A673 (cell line): ENCODE results near the gene VAV3. TPM values are rescaled to one million over a fixed set of nuclear protein-coding genes. Genes with fewer than 3 reads are reported as not detected.

Source experiments
- BruUV-seq: library from RNA; stranded (reverse); fragments of 400-500 nt; replicated peaks from 2 replicates; lab custom pipeline; 2021; lab: Mats Ljungman, UMichigan
- CTCF ChIA-PET: fragments of 300-600 bp; sonication (Branson Sonifier 250); formaldehyde crosslinking; loops from one replicate; lab custom pipeline; 2022; ENCODE audit warnings: antibody characterized with exemption; lab: Charles Lee
- POLR2A ChIA-PET: fragments of 300-600 bp; sonication (Branson Sonifier 250); formaldehyde crosslinking; loops from one replicate; lab custom pipeline; 2022; ENCODE audit warnings: antibody characterized with exemption; ENCODE audit not compliant: low non-redundant PET; lab: Charles Lee
- DNase-seq: peaks from one replicate; pipeline ENCODE4 v3.0.0-alpha.2; 2015; ENCODE audit warnings: low spot score
- H3K27ac ChIP-seq: fragments of 200-600 bp; sonication (generic); 2 replicates; pipeline ENCODE4 v1.5.1; 2016; ENCODE audit warnings: mixed run types, low read depth, mild to moderate bottlenecking, mixed read lengths, antibody characterized with exemption, low read length; ENCODE audit not compliant: poor library complexity, severe bottlenecking
- H3K27me3 ChIP-seq: fragments of 200-600 bp; sonication (generic); replicated peaks from 2 replicates; pipeline ENCODE4 v1.6.1; 2017; ENCODE audit warnings: mixed run types, low read depth, mild to moderate bottlenecking, mixed read lengths, antibody characterized with exemption, low read length; ENCODE audit not compliant: insufficient read depth, poor library complexity
- H3K36me3 ChIP-seq: fragments of 200-600 bp; sonication (generic); 2 replicates; pipeline ENCODE4 v1.6.1; 2016; ENCODE audit warnings: mixed run types, mild to moderate bottlenecking, mixed read lengths, antibody characterized with exemption, low read length; ENCODE audit not compliant: insufficient read depth, poor library complexity, severe bottlenecking
- H3K4me1 ChIP-seq: fragments of 200-600 bp; sonication (generic); 2 replicates; pipeline ENCODE4 v1.6.1; 2017; ENCODE audit warnings: mixed run types, mild to moderate bottlenecking, mixed read lengths, antibody characterized with exemption, low read length; ENCODE audit not compliant: insufficient read depth, poor library complexity, severe bottlenecking
- H3K4me3 ChIP-seq: fragments of 200-600 bp; sonication (generic); 2 replicates; pipeline ENCODE4 v1.5.1; 2016; ENCODE audit warnings: low read depth, mixed run types, mild to moderate bottlenecking, mixed read lengths, low read length; ENCODE audit not compliant: poor library complexity, severe bottlenecking
- H3K9me3 ChIP-seq: fragments of 200-600 bp; sonication (generic); 2 replicates; pipeline ENCODE4 v1.6.1; 2016; ENCODE audit warnings: mixed run types, low read depth, mild to moderate bottlenecking, mixed read lengths, antibody characterized with exemption, low read length; ENCODE audit not compliant: poor library complexity, severe bottlenecking
- EZH2 ChIP-seq: fragments of 200-600 bp; sonication (generic); IDR thresholded peaks from 2 replicates; pipeline ENCODE4 v1.6.1; 2017; ENCODE audit warnings: borderline replicate concordance, low read depth, mild to moderate bottlenecking, mixed read lengths, antibody characterized with exemption, low read length; ENCODE audit not compliant: poor library complexity, severe bottlenecking
- intact Hi-C: fragments of 100-400 bp; cut with micrococcal nuclease; formaldehyde crosslinking; loops from one replicate; pipeline ENCODE4 v1.10.0; 2022; ENCODE audit not compliant: unreplicated experiment
- total RNA-seq: library from RNA; stranded (reverse); gene quantifications from 2 replicates; pipeline ENCODE4 v1.2.3, GENCODE V29; 2021
- TF ChIP-seq, protein P1 (sequence below): fragments of 300-800, 200-600 bp; sonication (generic); conservative IDR thresholded peaks from 2 replicates; pipeline ENCODE4 v1.5.1; 2017; ENCODE audit warnings: low read depth, mild to moderate bottlenecking, antibody characterized with exemption, low read length, moderate library complexity, mixed read lengths

Gene VAV3
- total RNA-seq, 1 experiment from 2014 or later, result 0.30 TPM

DNA sequence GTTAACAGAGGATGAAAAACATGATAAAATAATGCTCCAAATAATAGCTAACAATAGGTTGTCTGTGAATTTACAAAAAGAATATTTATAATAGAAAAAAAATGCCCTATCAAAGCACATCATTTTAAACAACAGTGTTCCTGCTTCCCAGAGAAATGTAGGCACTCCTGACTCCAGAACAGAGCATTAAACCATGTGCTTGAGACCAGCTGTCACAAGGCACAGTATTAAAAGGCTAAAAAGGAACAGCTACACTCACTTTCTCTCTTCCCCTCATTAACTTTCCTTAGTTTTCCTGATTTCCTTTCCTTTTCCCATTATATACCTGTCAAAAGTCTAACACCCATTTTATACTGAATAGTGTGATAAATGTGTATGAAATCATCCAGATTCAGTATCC, 10.9 kb downstream of the VAV3 start:
- TF ChIP-seq, protein P1, sequence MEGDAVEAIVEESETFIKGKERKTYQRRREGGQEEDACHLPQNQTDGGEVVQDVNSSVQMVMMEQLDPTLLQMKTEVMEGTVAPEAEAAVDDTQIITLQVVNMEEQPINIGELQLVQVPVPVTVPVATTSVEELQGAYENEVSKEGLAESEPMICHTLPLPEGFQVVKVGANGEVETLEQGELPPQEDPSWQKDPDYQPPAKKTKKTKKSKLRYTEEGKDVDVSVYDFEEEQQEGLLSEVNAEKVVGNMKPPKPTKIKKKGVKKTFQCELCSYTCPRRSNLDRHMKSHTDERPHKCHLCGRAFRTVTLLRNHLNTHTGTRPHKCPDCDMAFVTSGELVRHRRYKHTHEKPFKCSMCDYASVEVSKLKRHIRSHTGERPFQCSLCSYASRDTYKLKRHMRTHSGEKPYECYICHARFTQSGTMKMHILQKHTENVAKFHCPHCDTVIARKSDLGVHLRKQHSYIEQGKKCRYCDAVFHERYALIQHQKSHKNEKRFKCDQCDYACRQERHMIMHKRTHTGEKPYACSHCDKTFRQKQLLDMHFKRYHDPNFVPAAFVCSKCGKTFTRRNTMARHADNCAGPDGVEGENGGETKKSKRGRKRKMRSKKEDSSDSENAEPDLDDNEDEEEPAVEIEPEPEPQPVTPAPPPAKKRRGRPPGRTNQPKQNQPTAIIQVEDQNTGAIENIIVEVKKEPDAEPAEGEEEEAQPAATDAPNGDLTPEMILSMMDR, result no peak
- TF ChIP-seq EZH2, result no peak
- H3K36me3 ChIP-seq, result no peaks in the 10 kb centered on the region
- no peak for DNase-seq
- intact Hi-C loops, result no loop called here
- H3K27me3 ChIP-seq, result peaks cover 7% of the 10 kb centered on the region
- no TSS peak for BruUV-seq
- H3K4me3 ChIP-seq, result no peak overlapping the region
- CTCF ChIA-PET, result no interaction called here
- H3K4me1 ChIP-seq, result no peaks in the 10 kb centered on the region
- H3K9me3 ChIP-seq, result no peaks in the 10 kb centered on the region
- POLR2A ChIA-PET, result no interaction called here
- no peak overlapping the region for H3K27ac ChIP-seq

DNA sequence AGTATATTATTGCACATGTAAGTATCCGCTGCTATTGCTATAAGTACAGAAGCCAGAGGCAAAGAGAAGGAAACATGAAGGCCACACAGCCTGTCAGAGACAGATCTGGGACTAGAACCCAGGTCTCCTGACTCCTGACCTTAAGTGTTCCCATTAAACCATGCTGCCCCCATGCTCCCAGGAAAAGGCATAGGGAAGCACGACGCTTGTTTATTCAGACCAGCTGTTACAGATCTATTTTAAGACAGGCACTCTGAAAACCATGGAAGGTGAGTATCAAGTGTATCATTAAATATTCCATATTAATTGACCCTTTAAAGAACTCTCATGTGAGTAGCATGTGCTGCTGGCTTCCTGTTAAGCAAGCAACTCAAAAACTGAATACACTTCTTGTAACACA, 11.4 kb downstream of the VAV3 start:
- Histone ChIP-seq H3K9me3 (no peaks in the 10 kb centered on the region), H3K4me3 (no peak overlapping the region), H3K27ac (no peak overlapping the region), H3K27me3 (peaks cover 7% of the 10 kb centered on the region), H3K4me1 (no peaks in the 10 kb centered on the region), H3K36me3 (no peaks in the 10 kb centered on the region)
- ChIA-PET POLR2A (no interaction called here), CTCF (no interaction called here)
- DNase-seq, result no peak
- intact Hi-C loops, result no loop called here
- TF ChIP-seq, protein P1, result no peak
- TF ChIP-seq EZH2, result no peak
- no TSS peak for BruUV-seq

DNA sequence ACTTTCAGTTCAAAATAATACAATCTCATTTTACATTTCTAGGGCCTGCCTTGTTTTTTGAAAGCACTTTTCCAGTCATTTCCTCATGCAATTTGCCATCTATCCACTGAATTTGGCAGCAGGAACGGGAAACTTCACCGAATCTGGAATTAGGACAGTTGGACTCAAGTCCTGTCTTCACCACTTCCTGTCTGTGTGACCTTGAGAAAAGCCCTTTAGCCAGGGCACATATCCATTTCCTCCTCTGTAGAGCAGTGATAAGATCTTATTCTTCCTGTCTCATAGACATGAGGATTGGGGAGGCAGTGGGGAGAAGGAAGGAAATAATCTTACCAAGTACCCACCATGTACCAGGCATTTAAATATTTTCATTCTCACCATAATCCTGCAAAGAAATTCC, 12.0 kb downstream of the VAV3 start:
- Histone ChIP-seq H3K27ac (no peak overlapping the region), H3K36me3 (no peaks in the 10 kb centered on the region), H3K4me1 (no peaks in the 10 kb centered on the region), H3K27me3 (peaks cover 7% of the 10 kb centered on the region), H3K9me3 (no peaks in the 10 kb centered on the region), H3K4me3 (no peak overlapping the region)
- ChIA-PET CTCF (no interaction called here), POLR2A (no interaction called here)
- TF ChIP-seq EZH2, result no peak
- TF ChIP-seq, protein P1, result no peak
- no peak for DNase-seq
- intact Hi-C loops, result no loop called here
- BruUV-seq, result no TSS peak
